ENCODE data around the gene ATP1B3.
A peak's percentile ranks its signal among the peaks of the same experiment; 100 is the strongest.
"Not testable (repeated sequence)": the region's sequence is repeated elsewhere in the genome, so short reads cannot be mapped to it uniquely, and the experiment has no call there.

The ATP1B3 gene

DNA sequence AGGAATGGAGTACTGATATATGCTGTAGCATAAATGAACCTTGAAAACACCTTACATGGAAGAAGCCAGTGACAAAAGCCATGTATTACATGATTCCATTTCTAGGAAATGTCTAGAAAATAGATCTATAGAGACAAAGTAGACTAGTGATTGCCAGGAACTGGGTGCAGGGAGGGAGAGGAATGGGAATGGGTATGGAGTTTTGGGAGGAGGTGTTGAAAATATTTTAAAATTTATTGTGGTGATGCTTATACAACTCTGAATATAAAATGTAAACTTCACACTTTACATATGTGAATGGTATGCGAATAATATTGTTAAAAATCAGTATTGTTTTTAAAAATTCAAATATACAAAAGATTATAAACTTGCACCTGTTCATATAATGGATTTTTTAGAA, 22.5 kb downstream of the ATP1B3 start:
- Histone ChIP-seq H3K27me3 (replicated peaks in 2 of 5; ENCODE audit: control insufficient read depth in 4 of 5, insufficient read depth in 5 of 5, low read length in 4 of 5) (no peaks in the 10 kb centered on the region), H3K4me3 (ENCODE audit: control insufficient read depth in 1 of 7, extremely low read depth in 1 of 7, insufficient read depth in 4 of 7, low read depth in 2 of 7, low read length in 6 of 7) (no peak overlapping the region), H3K9me3 (ENCODE audit: control extremely low read depth in 1 of 5, control insufficient read depth in 4 of 5, insufficient read depth in 2 of 5, low read depth in 1 of 5, low read length in 4 of 5) (peaks cover 4 to 16% (median 13%) of the 10 kb centered on the region in 5 experiments), H3K27ac (ENCODE audit: insufficient read depth in 1 of 2, low read depth in 1 of 2, low read length in 2 of 2, poor library complexity in 1 of 2, severe bottlenecking in 2 of 2) (no peak overlapping the region), H3K36me3 (ENCODE audit: control insufficient read depth in 4 of 4, insufficient read depth in 4 of 4, low read length in 3 of 4) (peaks cover 4 to 32% (median 15%) of the 10 kb centered on the region in 4 experiments), H3K4me1 (ENCODE audit: control extremely low read depth in 1 of 4, control insufficient read depth in 4 of 4, insufficient read depth in 4 of 4, low read length in 3 of 4) (peaks cover 0 to 5% (median 0%) of the 10 kb centered on the region in 4 experiments)
- WGBS (ENCODE audit: insufficient coverage) = no CpG with 5 or more reads among the region's 1 CpG
- ChIA-PET CTCF (no interaction called here), POLR2A (no interaction called here)
- no peak for DNase-seq

- DNase-seq = no peak
- H3K4me1 ChIP-seq (ENCODE audit: control extremely low read depth in 1 of 4, control insufficient read depth in 4 of 4, insufficient read depth in 4 of 4, low read length in 3 of 4) = peaks cover 0 to 5% (median 0%) of the 10 kb centered on the region in 4 experiments
- ChIA-PET POLR2A (no interaction called here), CTCF (interaction anchor here (0.8 to 1.8 kb wide), 9 partner anchors 9 to 441 kb away, joined by 3 to 8 read pairs (median 3); no protein-coding TSS in a partner anchor)
- 100% methylated on average over 3 of the region's 3 CpGs for WGBS (ENCODE audit: insufficient coverage)
- no peaks in the 10 kb centered on the region for H3K27me3 ChIP-seq (replicated peaks in 2 of 5; ENCODE audit: control insufficient read depth in 4 of 5, insufficient read depth in 5 of 5, low read length in 4 of 5)
- peak overlapping the region in 1 of 7 experiments; percentile 19 for H3K4me3 ChIP-seq (ENCODE audit: control insufficient read depth in 1 of 7, extremely low read depth in 1 of 7, insufficient read depth in 4 of 7, low read depth in 2 of 7, low read length in 6 of 7)
- no peak overlapping the region for H3K27ac ChIP-seq (ENCODE audit: insufficient read depth in 1 of 2, low read depth in 1 of 2, low read length in 2 of 2, poor library complexity in 1 of 2, severe bottlenecking in 2 of 2)
- H3K9me3 ChIP-seq (ENCODE audit: control extremely low read depth in 1 of 5, control insufficient read depth in 4 of 5, insufficient read depth in 2 of 5, low read depth in 1 of 5, low read length in 4 of 5) = peaks cover 4 to 16% (median 13%) of the 10 kb centered on the region in 5 experiments
- peaks cover 4 to 36% (median 16%) of the 10 kb centered on the region in 4 experiments for H3K36me3 ChIP-seq (ENCODE audit: control insufficient read depth in 4 of 4, insufficient read depth in 4 of 4, low read length in 3 of 4)
Measured at GRCh38 chr3:141900343-141900742, 23.9 kb downstream of the ATP1B3 start.

DNA sequence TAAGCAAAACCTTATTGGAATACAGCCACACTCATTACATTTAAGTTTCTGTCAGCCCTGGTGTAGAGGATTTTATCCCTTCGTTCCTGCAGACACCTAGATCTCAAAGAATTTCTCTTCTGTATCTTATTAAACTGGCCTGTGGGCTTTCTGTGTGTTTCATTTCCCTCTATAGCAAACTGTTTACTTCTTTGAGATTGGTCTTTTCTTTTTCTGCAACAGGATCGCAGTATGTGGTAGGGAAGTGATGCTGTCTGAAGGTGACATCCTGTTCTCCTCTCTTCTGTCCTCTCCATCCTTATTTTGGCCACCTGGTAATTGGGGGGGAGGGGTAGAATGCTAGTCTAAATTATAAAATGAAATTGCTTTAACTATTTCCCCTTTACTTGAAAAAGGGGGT, 25.5 kb downstream of the ATP1B3 start:
- WGBS (ENCODE audit: insufficient coverage) = 80% methylated on average over 1 of the region's 2 CpGs
- POLR2A ChIA-PET = no interaction called here
- peaks cover 4 to 38% (median 16%) of the 10 kb centered on the region in 4 experiments for H3K36me3 ChIP-seq (ENCODE audit: control insufficient read depth in 4 of 4, insufficient read depth in 4 of 4, low read length in 3 of 4)
- DNase-seq = no peak
- peaks cover 0 to 5% (median 0%) of the 10 kb centered on the region in 4 experiments for H3K4me1 ChIP-seq (ENCODE audit: control extremely low read depth in 1 of 4, control insufficient read depth in 4 of 4, insufficient read depth in 4 of 4, low read length in 3 of 4)
- peaks cover 4 to 16% (median 13%) of the 10 kb centered on the region in 5 experiments for H3K9me3 ChIP-seq (ENCODE audit: control extremely low read depth in 1 of 5, control insufficient read depth in 4 of 5, insufficient read depth in 2 of 5, low read depth in 1 of 5, low read length in 4 of 5)
- no peak overlapping the region for H3K27ac ChIP-seq (ENCODE audit: insufficient read depth in 1 of 2, low read depth in 1 of 2, low read length in 2 of 2, poor library complexity in 1 of 2, severe bottlenecking in 2 of 2)
- no peaks in the 10 kb centered on the region for H3K27me3 ChIP-seq (replicated peaks in 2 of 5; ENCODE audit: control insufficient read depth in 4 of 5, insufficient read depth in 5 of 5, low read length in 4 of 5)
- CTCF ChIA-PET = no interaction called here
- H3K4me3 ChIP-seq (ENCODE audit: control insufficient read depth in 1 of 7, extremely low read depth in 1 of 7, insufficient read depth in 4 of 7, low read depth in 2 of 7, low read length in 6 of 7) = no peak overlapping the region

DNA sequence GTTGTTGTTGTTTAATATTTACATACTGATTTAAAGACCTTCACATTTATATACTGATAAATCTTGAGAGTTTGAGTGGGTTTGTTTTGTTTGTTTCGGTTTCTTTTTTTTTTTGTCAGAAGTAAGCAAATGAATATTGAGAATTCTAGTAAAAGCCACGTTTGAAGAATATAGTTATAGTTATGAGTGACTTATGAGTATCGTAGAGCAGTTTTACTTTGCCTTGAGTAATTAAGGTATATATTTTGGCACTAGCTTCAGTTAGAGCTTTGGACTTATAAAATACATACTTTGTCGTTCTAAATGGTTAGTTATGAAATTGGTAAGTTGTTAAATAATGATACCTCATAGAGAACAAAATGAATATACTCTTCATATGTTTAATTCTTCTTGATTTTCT, 27.8 kb downstream of the ATP1B3 start:
- WGBS (ENCODE audit: insufficient coverage) = 80% methylated on average over 3 of the region's 4 CpGs
- H3K4me1 ChIP-seq (ENCODE audit: control extremely low read depth in 1 of 4, control insufficient read depth in 4 of 4, insufficient read depth in 4 of 4, low read length in 3 of 4) = peaks cover 0 to 5% (median 0%) of the 10 kb centered on the region in 4 experiments
- H3K36me3 ChIP-seq (ENCODE audit: control insufficient read depth in 4 of 4, insufficient read depth in 4 of 4, low read length in 3 of 4) = peaks cover under 1 to 46% (median 18%) of the 10 kb centered on the region in 4 experiments
- H3K4me3 ChIP-seq (ENCODE audit: control insufficient read depth in 1 of 7, extremely low read depth in 1 of 7, insufficient read depth in 4 of 7, low read depth in 2 of 7, low read length in 6 of 7) = no peak overlapping the region
- peaks cover 0 to 13% (median 7%) of the 10 kb centered on the region in 5 experiments for H3K9me3 ChIP-seq (ENCODE audit: control extremely low read depth in 1 of 5, control insufficient read depth in 4 of 5, insufficient read depth in 2 of 5, low read depth in 1 of 5, low read length in 4 of 5)
- H3K27ac ChIP-seq (ENCODE audit: insufficient read depth in 1 of 2, low read depth in 1 of 2, low read length in 2 of 2, poor library complexity in 1 of 2, severe bottlenecking in 2 of 2) = no peak overlapping the region
- ChIA-PET CTCF (interaction anchor here (0.9 to 1.9 kb wide), 2 partner anchors 20 to 36 kb away, joined by 3 to 6 read pairs; no protein-coding TSS in a partner anchor), POLR2A (interaction anchor here (0.6 to 0.9 kb wide), 3 partner anchors 10 to 582 kb away, joined by 3 to 5 read pairs (median 4); no protein-coding TSS in a partner anchor)
- no peak for DNase-seq
- H3K27me3 ChIP-seq (replicated peaks in 2 of 5; ENCODE audit: control insufficient read depth in 4 of 5, insufficient read depth in 5 of 5, low read length in 4 of 5) = no peaks in the 10 kb centered on the region

- POLR2A ChIA-PET = interaction anchor here (0.5 kb wide), 1 partner anchor 11 kb away, joined by 4 read pairs; no protein-coding TSS in a partner anchor
- Histone ChIP-seq H3K36me3 (ENCODE audit: control insufficient read depth in 4 of 4, insufficient read depth in 4 of 4, low read length in 3 of 4) (peaks cover 4 to 49% (median 18%) of the 10 kb centered on the region in 4 experiments), H3K27ac (ENCODE audit: insufficient read depth in 1 of 2, low read depth in 1 of 2, low read length in 2 of 2, poor library complexity in 1 of 2, severe bottlenecking in 2 of 2) (no peak overlapping the region), H3K27me3 (replicated peaks in 2 of 5; ENCODE audit: control insufficient read depth in 4 of 5, insufficient read depth in 5 of 5, low read length in 4 of 5) (no peaks in the 10 kb centered on the region), H3K4me1 (ENCODE audit: control extremely low read depth in 1 of 4, control insufficient read depth in 4 of 4, insufficient read depth in 4 of 4, low read length in 3 of 4) (peaks cover 0 to 5% (median 0%) of the 10 kb centered on the region in 4 experiments), H3K4me3 (ENCODE audit: control insufficient read depth in 1 of 7, extremely low read depth in 1 of 7, insufficient read depth in 4 of 7, low read depth in 2 of 7, low read length in 6 of 7) (no peak overlapping the region), H3K9me3 (ENCODE audit: control extremely low read depth in 1 of 5, control insufficient read depth in 4 of 5, insufficient read depth in 2 of 5, low read depth in 1 of 5, low read length in 4 of 5) (peaks cover 0 to 5% (median 5%) of the 10 kb centered on the region in 5 experiments)
- no peak for DNase-seq
- 100% methylated on average over 2 of the region's 2 CpGs for WGBS (ENCODE audit: insufficient coverage)
- CTCF ChIA-PET = interaction anchor here (1.0 to 1.9 kb wide), 2 partner anchors 12 to 21 kb away, joined by 3 to 6 read pairs; no protein-coding TSS in a partner anchor
Measured at GRCh38 chr3:141905129-141905528, 28.7 kb downstream of the ATP1B3 start.

- ChIA-PET CTCF (interaction anchor here (1.3 kb wide), 1 partner anchor 10 kb away, joined by 5 read pairs; no protein-coding TSS in a partner anchor), POLR2A (no interaction called here)
- no peak for DNase-seq
- H3K36me3 ChIP-seq (ENCODE audit: control insufficient read depth in 4 of 4, insufficient read depth in 4 of 4, low read length in 3 of 4) = peaks cover 8 to 54% (median 25%) of the 10 kb centered on the region in 4 experiments
- H3K9me3 ChIP-seq (ENCODE audit: control extremely low read depth in 1 of 5, control insufficient read depth in 4 of 5, insufficient read depth in 2 of 5, low read depth in 1 of 5, low read length in 4 of 5) = peaks cover 0 to 4% (median 0%) of the 10 kb centered on the region in 5 experiments
- H3K4me1 ChIP-seq (ENCODE audit: control extremely low read depth in 1 of 4, control insufficient read depth in 4 of 4, insufficient read depth in 4 of 4, low read length in 3 of 4) = no peaks in the 10 kb centered on the region
- H3K27me3 ChIP-seq (replicated peaks in 2 of 5; ENCODE audit: control insufficient read depth in 4 of 5, insufficient read depth in 5 of 5, low read length in 4 of 5) = no peaks in the 10 kb centered on the region
- no peak overlapping the region for H3K4me3 ChIP-seq (ENCODE audit: control insufficient read depth in 1 of 7, extremely low read depth in 1 of 7, insufficient read depth in 4 of 7, low read depth in 2 of 7, low read length in 6 of 7)
- H3K27ac ChIP-seq (ENCODE audit: insufficient read depth in 1 of 2, low read depth in 1 of 2, low read length in 2 of 2, poor library complexity in 1 of 2, severe bottlenecking in 2 of 2) = no peak overlapping the region
Measured at GRCh38 chr3:141909408-141909807, 33.0 kb downstream of the ATP1B3 start.

DNA sequence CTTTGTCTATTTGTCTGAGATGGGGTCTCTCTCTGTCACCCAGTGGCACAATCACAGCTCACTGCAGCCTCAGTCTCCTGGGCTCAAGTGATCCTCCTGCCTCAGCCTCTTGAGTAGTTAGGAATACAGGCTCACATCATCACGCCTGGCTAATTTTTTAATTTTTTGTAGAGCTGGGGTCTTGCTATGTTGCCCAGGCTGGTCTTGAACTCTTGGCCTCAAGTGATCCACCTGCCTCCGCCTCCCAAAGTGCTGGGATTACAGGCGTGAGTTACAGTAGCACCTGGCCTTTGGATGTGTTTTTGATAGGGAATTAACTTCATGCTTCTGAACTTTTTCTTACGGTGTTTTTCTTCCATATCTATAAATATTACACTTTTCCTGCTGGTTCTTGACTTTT, 33.5 kb downstream of the ATP1B3 start:
- H3K27ac ChIP-seq (ENCODE audit: insufficient read depth in 1 of 2, low read depth in 1 of 2, low read length in 2 of 2, poor library complexity in 1 of 2, severe bottlenecking in 2 of 2); H3K27me3 ChIP-seq (replicated peaks in 2 of 5; ENCODE audit: control insufficient read depth in 4 of 5, insufficient read depth in 5 of 5, low read length in 4 of 5); POLR2A ChIA-PET; DNase-seq; H3K4me3 ChIP-seq (ENCODE audit: control insufficient read depth in 1 of 7, extremely low read depth in 1 of 7, insufficient read depth in 4 of 7, low read depth in 2 of 7, low read length in 6 of 7); H3K4me1 ChIP-seq (ENCODE audit: control extremely low read depth in 1 of 4, control insufficient read depth in 4 of 4, insufficient read depth in 4 of 4, low read length in 3 of 4); H3K9me3 ChIP-seq (ENCODE audit: control extremely low read depth in 1 of 5, control insufficient read depth in 4 of 5, insufficient read depth in 2 of 5, low read depth in 1 of 5, low read length in 4 of 5): not testable (repeated sequence)
- CTCF ChIA-PET = interaction anchor here (1.3 kb wide), 1 partner anchor 10 kb away, joined by 5 read pairs; no protein-coding TSS in a partner anchor
- WGBS (ENCODE audit: insufficient coverage) = 100% methylated on average over 3 of the region's 4 CpGs
- H3K36me3 ChIP-seq (ENCODE audit: control insufficient read depth in 4 of 4, insufficient read depth in 4 of 4, low read length in 3 of 4) = peaks cover 13 to 57% (median 25%) of the 10 kb centered on the region in 4 experiments
